ENCODE data around the gene ABHD12.
A peak's percentile ranks its signal among the peaks of the same experiment; 100 is the strongest.

ABHD12 gene

DNA sequence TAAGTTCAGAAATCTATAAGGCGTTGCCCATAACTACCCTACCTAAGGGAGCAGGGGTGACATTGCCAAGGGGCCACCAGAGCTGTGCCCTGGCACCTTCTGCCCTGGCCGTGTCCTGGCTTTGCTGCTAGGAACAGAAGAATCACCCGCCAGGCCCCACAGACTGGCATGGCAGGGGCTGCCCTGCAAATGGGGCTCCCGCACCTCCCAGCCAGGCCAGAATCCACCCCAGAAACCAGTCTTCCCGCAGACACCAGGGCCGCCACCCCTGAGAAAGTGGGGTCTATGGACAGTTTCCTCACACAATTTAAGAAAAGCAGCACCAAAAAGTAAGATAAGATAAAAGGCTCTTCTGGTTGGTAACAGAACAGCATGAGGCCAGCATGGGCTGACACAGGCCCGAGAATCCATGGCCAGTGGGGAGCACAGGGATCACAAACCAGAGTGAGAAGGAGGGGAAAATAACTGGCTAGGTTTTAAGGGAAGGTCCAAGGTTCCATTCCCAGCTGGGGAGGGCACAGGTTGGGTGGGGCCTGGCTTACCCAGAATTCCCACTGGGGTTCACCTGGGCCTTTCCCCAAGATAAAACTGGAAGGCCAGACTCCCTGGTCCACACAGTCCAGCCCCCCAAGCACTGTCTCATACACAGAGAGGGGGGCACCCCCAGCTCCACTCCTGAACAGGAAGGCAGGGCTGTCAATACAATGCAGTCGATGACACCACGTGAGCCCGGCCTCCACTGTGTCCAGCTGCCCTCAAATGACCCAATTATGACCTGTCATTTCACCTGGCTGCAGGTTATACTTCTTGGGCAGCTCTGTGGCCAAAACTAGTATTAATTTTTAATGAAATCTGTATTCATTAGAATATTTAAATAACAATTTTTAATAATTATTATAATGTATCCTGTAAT lies 83.4 kb downstream of the ABHD12 start:
- DNase-seq (ENCODE audit: low spot score) = no peak

DNA sequence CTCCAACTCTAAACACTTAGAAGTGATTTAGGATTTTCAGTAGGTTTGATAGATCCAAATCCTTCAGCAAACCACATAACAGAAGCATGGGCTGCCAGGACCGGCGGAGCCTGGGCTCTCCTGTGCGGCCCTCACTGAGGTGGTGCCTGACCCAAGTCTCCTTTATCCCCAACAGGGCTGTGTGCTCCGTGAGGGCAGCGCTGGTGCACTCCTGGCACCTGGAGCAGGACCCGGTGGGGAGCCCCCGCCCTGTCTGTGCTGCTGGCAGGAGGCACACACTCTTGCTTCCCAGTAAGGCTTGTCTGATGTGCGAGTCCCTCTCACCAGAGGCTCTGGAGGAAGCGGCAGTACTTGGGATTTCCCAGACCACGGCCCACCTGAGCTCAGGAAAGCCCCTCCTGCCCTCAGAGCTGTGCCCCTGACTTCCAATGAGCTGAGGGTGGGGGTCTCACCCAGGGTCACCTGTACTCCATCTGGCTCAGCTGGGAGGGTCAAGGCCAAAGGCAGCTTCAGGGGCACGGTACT lies 86.5 kb downstream of the ABHD12 start:
- DNase-seq (ENCODE audit: low spot score) = no peak

DNA sequence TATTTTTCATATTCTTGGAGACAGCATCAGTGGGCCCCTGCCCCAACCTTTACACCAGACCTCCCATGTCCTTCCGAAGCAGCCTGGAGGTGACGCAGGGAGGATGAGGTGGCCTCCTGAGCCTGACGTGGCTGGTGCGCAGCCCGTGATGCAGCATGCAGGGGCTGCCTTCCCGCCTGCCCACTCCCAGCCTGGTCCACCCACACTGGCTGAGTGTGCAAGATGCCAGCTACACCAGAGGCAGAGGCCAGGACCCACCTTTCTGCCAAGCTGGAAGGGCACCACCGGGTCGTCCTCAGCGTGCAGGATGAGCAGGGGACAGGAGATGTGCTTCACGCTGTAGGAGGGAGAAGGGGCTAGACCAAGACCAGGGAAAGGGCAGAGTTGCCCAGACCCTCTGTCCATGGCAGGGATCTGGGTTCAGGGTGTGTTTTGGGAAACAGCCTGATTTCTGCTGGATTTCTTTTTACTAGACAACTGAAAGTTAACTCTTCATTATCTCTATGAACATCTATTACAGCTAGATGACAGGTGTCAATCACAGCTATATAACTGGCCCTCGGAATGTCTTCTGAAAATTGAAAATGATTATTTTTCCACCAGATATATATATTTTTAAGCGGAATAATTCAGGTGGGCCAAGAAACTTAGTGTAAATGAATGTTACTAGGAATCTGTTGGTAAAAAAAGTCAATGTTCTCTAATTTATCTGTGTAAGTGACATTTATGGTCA lies 87.2 kb downstream of the ABHD12 start:
- DNase-seq (ENCODE audit: low spot score) = no peak

DNA sequence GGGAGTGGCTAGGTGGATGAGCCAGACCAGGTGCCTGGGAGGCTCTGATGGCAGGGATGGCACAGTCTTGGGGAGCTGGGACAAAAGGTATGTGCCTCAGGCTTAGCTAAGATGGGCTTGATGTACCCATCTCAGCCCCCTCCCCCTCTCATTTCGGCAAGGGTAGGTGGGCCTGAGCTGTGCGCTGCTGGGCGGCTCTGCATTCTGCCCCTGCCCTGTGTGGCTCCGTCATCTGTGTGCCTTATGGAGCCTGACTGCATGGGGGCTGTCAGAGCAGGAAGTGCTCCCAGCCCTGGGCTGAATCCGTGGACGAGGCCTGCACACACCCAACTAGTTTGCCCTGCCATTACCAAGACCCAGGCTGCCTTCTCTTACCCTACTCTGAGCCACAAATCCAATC lies 88.0 kb downstream of the ABHD12 start:
- no peak for DNase-seq (ENCODE audit: low spot score)

DNA sequence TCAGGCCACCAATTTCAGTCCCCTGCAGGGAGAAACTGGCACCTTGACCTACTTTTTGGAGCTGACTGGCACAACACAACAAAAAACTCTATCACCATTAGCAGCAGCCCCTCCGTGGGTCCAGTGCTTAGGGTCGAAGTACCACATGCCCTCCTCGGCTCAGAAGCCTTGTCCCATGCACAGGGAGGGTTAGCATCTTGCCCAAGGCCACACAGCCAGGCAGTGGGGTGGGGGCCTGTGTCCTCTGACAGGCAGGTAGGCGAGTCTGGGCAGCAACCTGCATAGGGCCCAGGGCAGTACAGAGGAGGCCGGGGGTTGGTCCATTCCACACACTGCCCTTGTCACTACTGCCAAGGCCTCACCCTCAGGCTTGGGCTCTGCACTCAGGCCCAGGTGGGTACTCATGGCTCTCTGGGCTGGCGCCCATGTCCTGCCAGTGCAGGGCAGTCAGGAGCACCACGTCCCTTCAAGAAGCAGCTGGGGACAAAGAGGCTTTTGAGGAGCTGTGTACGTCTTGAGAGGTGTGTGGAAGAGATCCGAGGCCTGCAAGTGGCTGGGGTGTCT lies 89.2 kb downstream of the ABHD12 start:
- DNase-seq (ENCODE audit: low spot score) = no peak

DNA sequence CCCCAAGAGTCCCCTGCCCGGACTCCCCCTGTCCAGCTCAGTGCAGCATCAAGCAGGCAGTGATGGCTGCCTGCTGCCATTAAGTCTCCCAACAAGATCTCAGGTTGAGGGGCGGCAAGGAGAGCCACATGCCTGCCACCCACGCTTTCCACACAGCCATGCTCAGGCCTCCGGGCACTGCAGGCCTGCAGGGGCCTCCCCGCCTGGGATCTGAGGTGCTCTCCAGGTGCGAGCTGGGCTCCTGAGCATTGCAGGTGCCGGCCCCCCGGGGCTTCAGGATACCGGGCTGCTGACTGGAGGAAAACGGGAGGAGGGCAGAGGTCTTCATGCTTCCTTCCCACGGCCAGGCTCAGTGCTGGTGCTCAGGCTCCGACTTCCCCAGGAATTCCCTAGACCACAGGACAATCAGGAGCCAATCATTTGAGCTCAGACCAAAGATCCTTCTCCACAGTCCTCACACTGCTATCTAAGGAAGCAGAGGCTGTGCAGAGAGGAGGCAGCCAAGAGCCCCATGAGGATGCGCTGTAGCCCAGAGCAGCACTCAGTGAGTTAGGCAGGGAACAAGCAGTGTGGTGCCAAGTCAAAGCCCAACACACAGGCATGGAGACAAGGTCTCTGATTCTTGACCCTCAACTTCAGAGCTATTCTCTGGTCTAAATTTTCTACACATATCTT lies 90.0 kb downstream of the ABHD12 start:
- DNase-seq (ENCODE audit: low spot score) = no peak

DNA sequence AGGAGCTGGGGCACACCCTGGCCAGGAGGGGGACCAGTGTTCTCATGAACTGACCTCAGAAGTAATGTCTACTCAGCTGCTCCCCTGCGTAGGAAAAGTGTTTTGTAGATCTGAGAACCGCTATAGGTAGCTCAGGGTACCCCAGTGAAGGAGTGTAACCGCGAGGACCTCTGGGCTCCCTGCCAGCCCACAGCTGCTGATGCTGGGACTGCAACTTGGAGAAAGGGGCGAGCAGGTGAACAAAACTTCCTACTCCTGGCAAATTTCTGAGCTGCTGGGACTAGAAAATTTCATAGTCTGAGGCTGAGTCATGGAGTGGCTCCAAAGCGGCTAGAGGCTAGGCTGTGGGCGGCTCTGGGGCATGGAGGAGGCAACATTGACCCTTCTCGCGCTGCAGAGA lies 90.8 kb downstream of the ABHD12 start:
- DNase-seq (ENCODE audit: low spot score) = no peak

DNA sequence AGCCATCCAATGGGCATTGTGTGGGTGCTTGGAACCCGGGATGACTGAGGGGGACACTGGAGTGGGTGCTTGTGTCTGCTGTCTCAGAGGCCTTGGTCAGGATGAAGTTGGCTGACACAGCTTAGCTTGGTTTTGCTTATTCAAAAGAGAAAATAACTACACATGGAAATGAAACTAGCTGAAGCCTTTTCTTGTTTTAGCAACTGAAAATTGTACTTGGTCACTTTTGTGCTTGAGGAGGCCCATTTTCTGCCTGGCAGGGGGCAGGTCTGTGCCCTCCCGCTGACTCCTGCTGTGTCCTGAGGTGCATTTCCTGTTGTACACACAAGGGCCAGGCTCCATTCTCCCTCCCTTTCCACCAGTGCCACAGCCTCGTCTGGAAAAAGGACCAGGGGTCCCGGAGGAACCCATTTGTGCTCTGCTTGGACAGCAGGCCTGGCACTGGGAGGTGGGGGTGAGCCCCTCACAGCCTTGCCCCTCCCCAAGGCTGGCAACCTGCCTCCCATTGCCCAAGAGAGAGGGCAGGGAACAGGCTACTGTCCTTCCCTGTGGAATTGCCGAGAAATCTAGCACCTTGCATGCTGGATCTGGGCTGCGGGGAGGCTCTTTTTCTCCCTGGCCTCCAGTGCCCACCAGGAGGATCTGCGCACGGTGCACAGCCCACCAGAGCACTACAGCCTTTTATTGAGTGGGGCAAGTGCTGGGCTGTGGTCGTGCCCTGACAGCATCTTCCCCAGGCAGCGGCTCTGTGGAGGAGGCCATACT lies 93.3 kb downstream of the ABHD12 start:
- no peak for DNase-seq (ENCODE audit: low spot score)

DNA sequence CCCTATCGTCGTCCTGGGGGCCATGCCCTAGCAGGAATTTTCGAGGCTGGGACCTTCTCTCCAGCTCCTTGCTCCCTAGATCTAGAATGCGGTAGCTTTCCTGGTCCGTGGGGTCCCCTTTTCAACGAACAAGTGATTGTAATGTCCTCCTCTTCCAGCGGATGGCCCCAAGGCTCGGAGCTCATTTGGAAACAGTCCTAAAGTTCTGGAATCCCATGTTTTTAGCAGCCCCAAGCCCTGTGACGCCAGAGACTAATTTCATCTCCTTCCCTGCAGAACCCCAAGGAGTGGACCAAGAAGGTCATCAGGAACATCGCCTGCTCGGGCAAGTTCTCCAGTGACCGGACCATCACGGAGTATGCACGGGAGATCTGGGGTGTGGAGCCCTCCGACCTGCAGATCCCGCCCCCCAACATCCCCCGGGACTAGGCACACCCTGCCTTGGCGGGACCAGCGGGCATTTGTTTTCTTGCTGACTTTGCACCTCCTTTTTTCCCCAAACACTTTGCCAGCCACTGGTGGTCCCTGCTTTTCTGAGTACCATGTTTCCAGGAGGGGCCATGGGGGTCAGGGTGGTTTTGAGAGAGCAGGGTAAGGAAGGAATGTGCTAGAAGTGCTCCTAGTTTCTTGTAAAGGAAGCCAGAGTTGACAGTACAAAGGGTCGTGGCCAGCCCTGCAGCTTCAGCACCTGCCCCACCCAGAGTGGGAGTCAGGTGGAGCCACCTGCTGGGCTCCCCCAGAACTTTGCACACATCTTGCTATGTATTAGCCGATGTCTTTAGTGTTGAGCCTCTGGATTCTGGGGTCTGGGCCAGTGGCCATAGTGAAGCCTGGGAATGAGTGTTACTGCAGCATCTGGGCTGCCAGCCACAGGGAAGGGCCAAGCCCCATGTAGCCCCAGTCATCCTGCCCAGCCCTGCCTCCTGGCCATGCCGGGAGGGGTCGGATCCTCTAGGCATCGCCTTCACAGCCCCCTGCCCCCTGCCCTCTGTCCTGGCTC lies 94.2 kb downstream of the ABHD12 start:
- peak; percentile 83 for DNase-seq (ENCODE audit: low spot score)

DNA sequence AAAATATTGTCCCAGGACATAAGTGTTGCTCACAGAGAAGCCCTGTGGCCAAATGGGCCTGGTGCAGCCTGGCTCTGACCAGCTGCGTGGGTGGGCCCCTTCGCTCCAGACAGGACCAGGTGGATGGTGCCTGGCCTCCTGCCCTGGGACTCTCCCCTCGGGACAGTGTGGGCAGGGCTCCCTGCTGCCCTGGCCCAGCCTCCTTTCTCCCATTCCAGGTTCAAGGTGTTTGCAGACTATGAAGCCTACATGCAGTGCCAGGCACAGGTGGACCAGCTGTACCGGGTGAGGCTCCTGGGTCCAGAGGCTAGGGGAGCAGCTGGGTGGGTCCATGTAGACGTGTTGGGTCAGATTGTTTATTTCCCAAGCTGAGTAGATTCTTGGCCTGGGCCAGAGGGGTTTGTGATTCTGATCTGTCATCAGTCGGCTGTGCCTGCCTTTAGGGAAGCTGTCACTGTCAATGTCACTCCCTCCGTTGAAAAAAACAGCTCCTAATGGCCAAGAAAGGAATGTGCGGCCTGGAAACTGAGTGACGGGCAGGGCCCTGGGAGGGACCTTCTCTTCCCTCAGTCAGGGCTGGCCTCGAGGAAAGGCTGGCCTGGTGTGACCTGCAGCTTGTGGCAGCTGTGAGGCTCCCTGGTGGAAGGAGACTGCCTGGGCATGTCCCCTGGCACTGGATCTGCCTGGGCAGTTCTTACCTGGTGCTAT lies 95.1 kb downstream of the ABHD12 start:
- DNase-seq (ENCODE audit: low spot score) = peak; percentile 57

DNA sequence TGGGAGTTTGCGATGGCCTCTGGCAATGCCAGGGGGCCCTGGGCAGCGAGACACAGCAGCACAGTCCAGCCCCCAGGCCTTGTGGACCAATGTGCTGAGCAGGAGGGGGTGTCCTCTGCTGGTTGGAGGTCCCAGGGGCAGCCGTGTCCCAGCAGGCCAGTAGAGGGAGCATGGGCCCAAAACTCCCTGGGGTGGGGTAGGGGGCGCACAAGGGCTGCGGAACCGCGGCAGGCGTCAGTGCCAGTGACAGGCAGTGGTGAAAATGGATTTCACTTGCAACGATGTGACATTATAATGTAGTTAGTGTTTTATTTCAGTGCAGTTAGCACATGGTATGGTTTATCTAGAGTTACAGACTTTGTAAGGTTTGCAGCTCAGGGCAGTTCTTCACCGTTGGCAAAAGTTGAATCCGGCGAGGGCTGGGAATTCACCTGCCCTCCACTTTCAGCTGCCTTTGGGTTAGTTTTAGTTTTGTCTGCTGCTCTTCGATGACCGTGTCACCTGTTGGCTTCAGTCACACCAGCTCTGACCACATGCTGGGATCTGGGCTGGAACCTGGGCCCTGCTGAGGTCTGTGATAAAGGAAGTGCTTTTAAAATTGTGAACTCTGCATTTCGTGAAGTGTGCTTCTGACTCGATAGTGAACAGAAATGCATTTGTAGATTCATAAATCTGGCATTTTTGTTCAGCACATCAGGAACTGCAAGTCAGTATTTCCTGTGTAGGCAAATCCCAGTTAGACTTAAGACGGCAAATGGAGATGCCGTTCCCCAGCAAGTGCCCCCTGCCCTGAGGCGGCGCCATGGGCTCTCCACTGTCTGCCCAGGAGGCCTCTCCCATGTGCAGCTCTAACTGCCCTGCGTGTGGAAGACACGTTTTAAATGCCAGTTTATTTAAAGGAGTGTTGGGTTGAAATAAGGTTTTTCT lies 95.9 kb downstream of the ABHD12 start:
- peak; percentile 76 for DNase-seq (ENCODE audit: low spot score)

DNA sequence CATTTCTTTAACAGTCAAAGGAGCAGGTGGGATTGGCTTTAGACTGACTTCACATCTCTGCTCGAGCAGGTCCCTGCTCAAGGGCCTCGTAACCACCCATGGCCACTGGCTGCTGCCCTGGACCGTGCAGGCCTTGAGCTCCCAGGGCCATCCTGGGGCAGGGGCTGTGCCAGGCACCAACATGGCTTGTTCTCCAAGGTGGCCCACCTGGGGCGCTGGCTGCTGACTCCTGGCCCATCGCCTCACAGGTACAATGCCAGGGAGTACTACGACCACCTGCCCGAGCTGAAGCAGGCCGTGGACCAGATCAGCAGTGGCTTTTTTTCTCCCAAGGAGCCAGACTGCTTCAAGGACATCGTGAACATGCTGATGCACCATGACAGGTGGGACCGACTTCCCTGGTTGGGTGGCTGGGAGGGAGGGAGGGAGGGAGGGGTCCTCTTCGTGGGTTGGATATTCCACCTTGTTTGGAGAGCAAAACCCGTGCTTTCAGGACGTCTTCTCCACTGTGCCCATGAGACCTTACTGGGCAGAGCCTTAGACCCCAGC lies 96.7 kb downstream of the ABHD12 start:
- no peak for DNase-seq (ENCODE audit: low spot score)

DNA sequence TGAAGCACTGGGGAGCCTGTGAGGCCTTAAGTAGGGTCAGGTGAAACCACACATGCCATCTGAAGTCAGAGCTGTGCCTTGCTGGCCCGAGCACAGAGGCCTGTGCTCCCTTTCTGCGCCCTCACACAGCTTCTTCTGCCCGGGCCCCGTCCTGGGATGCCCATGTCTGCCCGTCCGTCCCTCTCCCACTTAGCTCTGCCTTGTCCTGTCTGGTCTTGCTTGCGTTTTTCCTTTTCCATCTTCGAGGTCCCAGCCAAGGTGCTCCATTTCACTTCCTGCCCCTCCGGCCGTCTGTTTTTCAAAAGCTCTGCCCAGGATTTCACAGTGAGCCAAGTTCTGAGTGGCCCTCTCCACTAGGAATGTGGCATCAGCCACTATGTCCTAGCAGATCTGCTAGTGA lies 97.1 kb downstream of the ABHD12 start:
- DNase-seq (ENCODE audit: low spot score) = no peak

DNA sequence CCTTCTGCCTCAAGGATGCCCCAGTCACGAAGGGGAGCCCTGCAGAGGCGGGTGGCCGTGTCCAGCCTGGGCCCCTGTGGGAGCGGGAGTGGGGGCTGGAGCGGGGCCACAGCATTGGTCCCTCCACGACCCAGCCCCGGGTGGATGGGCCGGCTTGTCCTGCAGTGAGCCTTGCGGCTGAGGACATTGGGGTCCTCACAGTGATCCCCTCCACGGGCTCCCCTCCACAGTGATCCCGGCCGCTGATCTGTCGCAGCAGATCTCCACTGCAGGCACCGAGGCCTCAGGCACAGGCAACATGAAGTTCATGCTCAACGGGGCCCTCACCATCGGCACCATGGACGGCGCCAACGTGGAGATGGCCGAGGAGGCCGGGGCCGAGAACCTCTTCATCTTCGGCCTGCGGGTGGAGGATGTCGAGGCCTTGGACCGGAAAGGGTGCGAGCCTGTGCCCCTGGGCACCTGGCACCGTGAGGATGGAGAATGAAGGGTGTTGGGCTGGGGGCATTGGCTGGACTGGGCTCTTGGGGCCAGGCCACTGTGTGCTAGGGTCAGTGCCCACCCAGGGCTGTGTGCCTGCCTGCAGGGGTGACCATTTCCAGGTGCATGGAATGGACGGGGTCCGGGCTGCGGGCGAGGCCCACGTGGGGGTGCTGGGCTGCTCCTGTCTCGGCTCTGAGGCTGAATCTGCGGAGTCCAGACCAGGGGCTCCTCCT lies 98.3 kb downstream of the ABHD12 start:
- DNase-seq (ENCODE audit: low spot score) = no peak

DNA sequence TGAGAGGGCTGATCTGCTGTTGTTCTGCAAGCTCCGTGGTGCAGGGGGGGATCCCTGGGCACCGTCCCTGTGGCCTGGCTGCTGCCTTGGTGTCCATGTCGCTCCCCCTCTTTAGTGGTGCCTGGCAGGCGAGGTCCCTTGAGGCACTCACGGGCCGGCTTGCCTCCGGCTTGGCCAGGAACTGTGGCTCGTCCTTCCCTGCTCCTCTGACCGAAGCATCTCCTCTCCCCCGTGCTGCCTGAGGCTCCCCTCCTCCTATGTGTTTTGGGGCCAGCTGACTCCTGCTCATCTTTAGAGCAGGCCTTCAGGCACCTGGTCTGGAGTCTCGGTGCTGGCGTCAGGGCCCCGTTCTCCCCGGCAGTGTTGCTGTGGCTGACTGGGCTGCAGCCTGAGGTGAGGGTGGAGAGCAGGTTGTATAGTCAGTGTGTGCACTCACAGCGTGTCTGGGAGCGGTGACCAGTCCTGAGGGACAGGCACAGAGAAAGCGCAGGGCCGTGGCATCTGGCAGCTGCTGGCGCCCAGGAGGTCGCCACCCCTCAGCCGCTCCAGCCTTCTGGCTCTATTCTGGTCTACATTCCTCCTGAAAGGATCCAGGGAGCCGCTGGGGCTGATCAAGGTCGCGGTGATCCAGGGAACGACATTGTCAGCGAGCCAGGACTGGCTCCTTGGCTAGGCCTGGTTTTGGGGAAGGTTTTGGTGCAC lies 99.1 kb downstream of the ABHD12 start:
- no peak for DNase-seq (ENCODE audit: low spot score)

DNA sequence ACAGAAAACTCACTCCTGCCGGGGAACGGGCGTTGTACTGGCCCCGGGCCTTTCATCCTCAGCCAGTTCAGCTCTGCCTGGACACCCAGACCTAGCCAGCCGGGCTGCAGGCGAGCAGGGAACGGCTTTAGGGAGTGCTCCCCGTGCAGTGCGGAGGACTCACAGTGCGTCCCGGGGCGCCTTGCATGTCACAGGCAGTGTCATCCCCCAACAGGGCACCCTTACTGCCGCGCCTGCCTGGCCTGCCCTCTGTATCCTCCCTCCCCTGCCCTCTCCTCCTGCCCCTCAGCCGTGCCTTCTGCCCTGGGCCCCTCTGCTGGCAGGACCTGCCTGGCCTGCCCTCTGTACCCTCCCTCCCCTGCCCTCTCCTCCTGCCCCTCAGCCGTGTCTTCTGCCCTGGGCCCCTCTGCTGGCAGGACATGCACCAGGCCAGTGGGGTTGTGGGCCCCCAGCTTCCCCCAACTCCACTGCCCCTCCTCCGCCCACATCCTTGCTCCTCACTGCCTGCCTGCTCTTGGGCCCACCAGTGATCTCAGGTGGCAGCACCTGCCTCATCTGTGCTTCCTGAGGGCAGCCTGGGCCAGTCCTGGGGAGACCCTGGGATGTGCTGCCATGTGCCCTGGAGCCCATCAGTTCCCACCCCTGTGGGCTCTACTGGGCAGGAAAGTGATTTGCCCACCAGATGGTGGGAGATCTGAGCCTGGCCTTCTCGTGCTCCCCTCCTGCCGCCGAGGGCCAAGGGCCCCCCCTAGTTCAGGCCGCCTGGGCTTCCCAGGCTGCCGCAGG lies 99.8 kb downstream of the ABHD12 start:
- no peak for DNase-seq (ENCODE audit: low spot score)
